Measurements from ENCODE around the gene RPS6KC1. TPM values are rescaled to one million over a fixed set of nuclear protein-coding genes. Genes with fewer than 3 reads are reported as not detected.

The RPS6KC1 gene
- total and polyA plus RNA-seq, 2 donors (not counting 3 experiments of a cell fraction or from before 2014, with no cell fraction given) = 5.1 to 18.6 TPM

- ChIA-PET CTCF (interaction anchor here (1.2 to 2.7 kb wide), 3 partner anchors 8 to 1211 kb away, joined by 4 to 10 read pairs (median 5); no protein-coding TSS in a partner anchor), POLR2A (no interaction called here)
- Histone ChIP-seq H4K20me1 (replicated peaks; ENCODE audit: control insufficient read depth, extremely low read depth, insufficient read depth, low read length) (no peaks in the 10 kb centered on the region), H3K9me1 (replicated peaks; ENCODE audit: control insufficient read depth, extremely low read depth, insufficient read depth, low read length) (no peaks in the 10 kb centered on the region), H3K4me1 (ENCODE audit: control insufficient read depth, extremely low read depth, insufficient read depth, low read length) (peaks cover 36% of the 10 kb centered on the region), H3K79me2 (ENCODE audit: control insufficient read depth, insufficient read depth, low read length) (no peaks in the 10 kb centered on the region), H3K9ac (replicated peaks; ENCODE audit: extremely low read depth, insufficient read depth, low read length) (no peak overlapping the region), H3K27ac (ENCODE audit: insufficient read depth, low read depth, low read length) (no peak overlapping the region), H3K27me3 (ENCODE audit: control insufficient read depth in 2 of 2, insufficient read depth in 2 of 2, low read length in 2 of 2) (no peaks in the 10 kb centered on the region), H2AFZ (ENCODE audit: low read depth, low read length) (no peak overlapping the region), H3K4me3 (replicated peaks in 1 of 3; ENCODE audit: insufficient read depth in 1 of 3, low read depth in 1 of 3, low read length in 3 of 3) (no peak overlapping the region), H3K4me2 (ENCODE audit: insufficient read depth, low read length) (no peak overlapping the region), H3K36me3 (ENCODE audit: control insufficient read depth in 2 of 2, extremely low read depth in 1 of 2, insufficient read depth in 2 of 2, low read length in 2 of 2) (no peaks in the 10 kb centered on the region), H3K9me3 (replicated peaks; ENCODE audit: control insufficient read depth, insufficient read depth, low read length) (no peaks in the 10 kb centered on the region)
- TF ChIP-seq JUN (IDR thresholded peaks at IDR 0.05; ENCODE audit: borderline replicate concordance, insufficient read depth, insufficient read length, low read depth) (no peak), CTCF (IDR thresholded peaks at IDR 0.05; ENCODE audit: extremely low read depth in 1 of 2, insufficient read depth in 1 of 2, low read depth in 1 of 2, low read length in 2 of 2) (no peak), POLR2A (IDR thresholded peaks at IDR 0.05; ENCODE audit: low read depth, low read length) (no peak), MYC (IDR thresholded peaks at IDR 0.05; ENCODE audit: low read depth, low read length) (no peak), MAX (IDR thresholded peaks at IDR 0.05; ENCODE audit: insufficient read depth, insufficient read length) (no peak), POLR2AphosphoS5 (IDR thresholded peaks at IDR 0.05; ENCODE audit: insufficient read depth, low read depth, low read length) (no peak), FOS (IDR thresholded peaks at IDR 0.05; ENCODE audit: borderline replicate concordance, insufficient read depth, low read length) (no peak), GATA2 (IDR thresholded peaks at IDR 0.05; ENCODE audit: insufficient read depth, insufficient read length, low read depth, low read length) (no peak), EZH2 (IDR thresholded peaks at IDR 0.05; ENCODE audit: borderline replicate concordance, low read depth, low read length, severe bottlenecking) (no peak)
- no peak for DNase-seq (ENCODE audit: low read depth, low spot score)
- no peak for FAIRE-seq
- BruUV-seq (replicated peaks) = no TSS peak
- intact Hi-C loops (cut with micrococcal nuclease) = loop anchor here (5.0 kb wide), 7 partner anchors 166 to 1211 kb away; partner anchors contain the start of gene PROX1
- dilution Hi-C loops (cut with MboI; ENCODE audit: extremely low pct_ligation_motif_present, low sequenced_read_pairs) = no loop called here
Measured at GRCh38 chr1:213120961-213121360, 69.9 kb downstream of the RPS6KC1 start.

All from endothelial cell of umbilical vein (primary cell).